IPS-20b (cell line): ENCODE results near the gene LRWD1.
"Not testable (repeated sequence)": the region's sequence is repeated elsewhere in the genome, so short reads cannot be mapped to it uniquely, and the experiment has no call there.

Source experiments
- H3K27ac ChIP-seq: one replicate; pipeline ENCODE4 v1.5.1; 2013; ENCODE audit warnings: low read length
- H3K27me3 ChIP-seq: 2 replicates; pipeline ENCODE4 v1.6.1; 2013; ENCODE audit warnings: mild to moderate bottlenecking, low read length, inconsistent platforms; ENCODE audit not compliant: insufficient read depth
- H3K36me3 ChIP-seq: 2 replicates; pipeline ENCODE4 v1.6.1; 2013; ENCODE audit warnings: low read depth, mild to moderate bottlenecking, inconsistent platforms, low read length, moderate library complexity; ENCODE audit not compliant: insufficient read depth
- H3K4me1 ChIP-seq: 2 replicates; pipeline ENCODE4 v1.6.1; 2013; ENCODE audit warnings: mild to moderate bottlenecking, control low read depth, inconsistent platforms, low read length, moderate library complexity; ENCODE audit not compliant: insufficient read depth
- H3K4me3 ChIP-seq: 2 replicates; pipeline ENCODE4 v1.5.1; 2013; ENCODE audit warnings: mild to moderate bottlenecking, low read length, inconsistent platforms
- H3K9ac ChIP-seq: 2 replicates; pipeline ENCODE4 v1.6.1; 2013; ENCODE audit warnings: low read depth, mild to moderate bottlenecking, inconsistent platforms, low read length, moderate library complexity
- H3K9me3 ChIP-seq: 2 replicates; pipeline ENCODE4 v1.6.1; 2013; ENCODE audit warnings: mild to moderate bottlenecking, low read depth, low read length, inconsistent platforms; ENCODE audit not compliant: insufficient read depth

Gene LRWD1

GRCh38 chr7:102493220-102493935 is 28.6 kb downstream of the LRWD1 start:
- H3K4me3 ChIP-seq, H3K36me3 ChIP-seq, H3K27me3 ChIP-seq: not testable (repeated sequence)

GRCh38 chr7:102494026-102494425 is 29.2 kb downstream of the LRWD1 start:
- not testable (repeated sequence) for H3K4me3 ChIP-seq, H3K27me3 ChIP-seq, H3K9ac ChIP-seq, H3K36me3 ChIP-seq, H3K4me1 ChIP-seq, H3K27ac ChIP-seq, H3K9me3 ChIP-seq

More at GRCh38 chr7:102493220-102493935, 28.6 kb downstream of the LRWD1 start:
- not testable (repeated sequence) for H3K9me3 ChIP-seq, H3K27ac ChIP-seq, H3K4me1 ChIP-seq, H3K9ac ChIP-seq

GRCh38 chr7:102494473-102495149 is 29.8 kb downstream of the LRWD1 start:
- not testable (repeated sequence) for H3K9me3 ChIP-seq, H3K27ac ChIP-seq, H3K27me3 ChIP-seq, H3K36me3 ChIP-seq, H3K4me1 ChIP-seq, H3K9ac ChIP-seq, H3K4me3 ChIP-seq

- not testable (repeated sequence) for H3K27ac ChIP-seq, H3K4me3 ChIP-seq, H3K27me3 ChIP-seq, H3K9ac ChIP-seq, H3K36me3 ChIP-seq, H3K9me3 ChIP-seq, H3K4me1 ChIP-seq
Measured at GRCh38 chr7:102496861-102497260, 32.1 kb downstream of the LRWD1 start.

- not testable (repeated sequence) for H3K4me1 ChIP-seq, H3K9me3 ChIP-seq, H3K9ac ChIP-seq, H3K27me3 ChIP-seq, H3K27ac ChIP-seq, H3K4me3 ChIP-seq, H3K36me3 ChIP-seq
Measured at GRCh38 chr7:102497308-102497707, 32.5 kb downstream of the LRWD1 start.

GRCh38 chr7:102498321-102498720 is 33.5 kb downstream of the LRWD1 start:
- H3K9ac ChIP-seq, H3K27me3 ChIP-seq, H3K36me3 ChIP-seq, H3K9me3 ChIP-seq, H3K4me3 ChIP-seq, H3K27ac ChIP-seq, H3K4me1 ChIP-seq: not testable (repeated sequence)

- H3K27ac ChIP-seq, H3K9ac ChIP-seq, H3K27me3 ChIP-seq, H3K4me3 ChIP-seq, H3K9me3 ChIP-seq, H3K36me3 ChIP-seq, H3K4me1 ChIP-seq: not testable (repeated sequence)
Measured at GRCh38 chr7:102503141-102503540, 38.4 kb downstream of the LRWD1 start.

- not testable (repeated sequence) for H3K4me3 ChIP-seq, H3K9me3 ChIP-seq, H3K27me3 ChIP-seq, H3K27ac ChIP-seq, H3K9ac ChIP-seq, H3K4me1 ChIP-seq, H3K36me3 ChIP-seq
Measured at GRCh38 chr7:102505298-102506185, 40.8 kb downstream of the LRWD1 start.

- H3K27ac ChIP-seq, result not testable (repeated sequence)
Measured at GRCh38 chr7:102507410-102508088, 42.8 kb downstream of the LRWD1 start.

GRCh38 chr7:102510575-102510974 is 45.8 kb downstream of the LRWD1 start:
- not testable (repeated sequence) for H3K27ac ChIP-seq, H3K4me3 ChIP-seq, H3K36me3 ChIP-seq, H3K9ac ChIP-seq, H3K9me3 ChIP-seq, H3K27me3 ChIP-seq, H3K4me1 ChIP-seq

More at GRCh38 chr7:102507410-102508088, 42.8 kb downstream of the LRWD1 start:
- not testable (repeated sequence) for H3K27me3 ChIP-seq, H3K9me3 ChIP-seq, H3K36me3 ChIP-seq, H3K9ac ChIP-seq, H3K4me1 ChIP-seq, H3K4me3 ChIP-seq

- H3K36me3 ChIP-seq, H3K4me3 ChIP-seq, H3K9me3 ChIP-seq, H3K9ac ChIP-seq, H3K4me1 ChIP-seq, H3K27me3 ChIP-seq, H3K27ac ChIP-seq: not testable (repeated sequence)
Measured at GRCh38 chr7:102511860-102512522, 47.2 kb downstream of the LRWD1 start.
